ENCODE measurements around the gene CARS1.

Gene CARS1

GRCh38 chr11:3007404-3008010 lies 49.7 kb downstream of the CARS1 start:
- no peak for DNase-seq

- DNase-seq, result peak in 1 of 2 donors; percentile 23
These were observed 50.5 kb downstream of the CARS1 start for GRCh38 chr11:3006505-3007260.

- no peak for DNase-seq
These were observed 52.7 kb downstream of the CARS1 start for GRCh38 chr11:3004481-3004880.

- DNase-seq, result no peak
These were observed 53.6 kb downstream of the CARS1 start for GRCh38 chr11:3003396-3004231.

GRCh38 chr11:3002871-3003270 lies 54.4 kb downstream of the CARS1 start:
- no peak for DNase-seq

GRCh38 chr11:3002351-3002861 lies 54.8 kb downstream of the CARS1 start:
- DNase-seq, result no peak

GRCh38 chr11:3001496-3001895 lies 55.7 kb downstream of the CARS1 start:
- DNase-seq, result no peak

- no peak for DNase-seq
These were observed 56.9 kb downstream of the CARS1 start for GRCh38 chr11:3000032-3000961.

- no peak for DNase-seq
These were observed 57.7 kb downstream of the CARS1 start for GRCh38 chr11:2999464-2999998.

GRCh38 chr11:2998073-2998850 lies 59.0 kb downstream of the CARS1 start:
- DNase-seq, result no peak

GRCh38 chr11:2997406-2997805 lies 59.8 kb downstream of the CARS1 start:
- DNase-seq, result no peak

- no peak for DNase-seq
These were observed 60.2 kb downstream of the CARS1 start for GRCh38 chr11:2996976-2997375.

GRCh38 chr11:2995893-2996554 lies 61.2 kb downstream of the CARS1 start:
- DNase-seq, result no peak

- no peak for DNase-seq
These were observed 62.1 kb downstream of the CARS1 start for GRCh38 chr11:2995031-2995561.

GRCh38 chr11:2994336-2994730 lies 62.9 kb downstream of the CARS1 start:
- no peak for DNase-seq

GRCh38 chr11:2992997-2993325 lies 64.3 kb downstream of the CARS1 start:
- DNase-seq, result no peak

GRCh38 chr11:2992234-2992996 lies 64.8 kb downstream of the CARS1 start, which contains the start of gene NAP1L4:
Gene NAP1L4, minus strand, starts transcription at chr11:2992329. Its CDS starts 13,109 bp downstream, at chr11:2979220.
- peak; percentile 97 for DNase-seq

GRCh38 chr11:2991452-2992233 lies 65.6 kb downstream of the CARS1 start:
- DNase-seq, result no peak

Data from CD4-positive, alpha-beta T cell treated with Interleukin-4 for 1 hour (primary cell).